Ishikawa (cell line): ENCODE measurements around the gene UBE2QL1.

Source experiments
- CREB1 ChIP-seq: IDR thresholded peaks from 2 replicates; pipeline ENCODE4 v1.6.1; 2012; ENCODE audit warnings: low read depth
- EP300 ChIP-seq: IDR thresholded peaks from 2 replicates; pipeline ENCODE4 v1.6.1; 2012; ENCODE audit warnings: borderline replicate concordance
- TAF1 ChIP-seq: IDR thresholded peaks from 2 replicates; pipeline ENCODE4 v1.6.1; 2012; ENCODE audit warnings: low read depth, mild to moderate bottlenecking
- YY1 ChIP-seq: IDR thresholded peaks from 2 replicates; pipeline ENCODE4 v1.6.1; 2012; ENCODE audit warnings: low read depth

DNA sequence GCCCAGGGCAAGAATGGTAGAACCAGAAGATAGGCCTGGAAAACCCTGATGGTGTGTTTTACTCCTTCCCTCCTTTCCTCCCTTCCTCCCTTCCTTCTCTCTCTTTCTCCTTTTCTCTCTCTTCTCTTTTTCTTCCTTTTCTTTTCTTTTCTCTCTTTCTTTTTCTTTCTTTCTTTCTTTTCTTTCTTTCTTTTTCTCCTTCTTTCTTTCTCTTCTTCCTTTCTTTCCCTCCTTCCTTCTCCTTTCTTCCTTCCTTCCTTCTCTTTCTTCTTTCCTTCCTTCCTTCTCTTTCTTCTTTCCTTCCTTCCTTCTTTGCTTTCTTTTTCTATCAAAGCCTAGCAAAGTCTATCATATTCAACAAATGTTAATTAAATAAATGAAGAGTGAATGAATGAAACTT lies 24.0 kb upstream of the UBE2QL1 start:
- no peak for TF ChIP-seq YY1
- TF ChIP-seq CREB1, result no peak
- TF ChIP-seq EP300, result no peak
- TF ChIP-seq TAF1, result no peak
